Stimulated activated CD4-positive, alpha-beta T cell treated with anti-CD3 and anti-CD28 coated beads, Interleukin-15, amount 100 ng/mL, for 1 hour (primary cell): Measurements from ENCODE around the gene RBM19.

Source experiments
- DNase-seq, 2 donors: peaks; one replicate each; pipeline ENCODE4 v3.0.0-alpha.2; 2020; ENCODE audit warnings: low read depth in 1 of 2, low spot score in 1 of 2

RBM19 gene

DNA sequence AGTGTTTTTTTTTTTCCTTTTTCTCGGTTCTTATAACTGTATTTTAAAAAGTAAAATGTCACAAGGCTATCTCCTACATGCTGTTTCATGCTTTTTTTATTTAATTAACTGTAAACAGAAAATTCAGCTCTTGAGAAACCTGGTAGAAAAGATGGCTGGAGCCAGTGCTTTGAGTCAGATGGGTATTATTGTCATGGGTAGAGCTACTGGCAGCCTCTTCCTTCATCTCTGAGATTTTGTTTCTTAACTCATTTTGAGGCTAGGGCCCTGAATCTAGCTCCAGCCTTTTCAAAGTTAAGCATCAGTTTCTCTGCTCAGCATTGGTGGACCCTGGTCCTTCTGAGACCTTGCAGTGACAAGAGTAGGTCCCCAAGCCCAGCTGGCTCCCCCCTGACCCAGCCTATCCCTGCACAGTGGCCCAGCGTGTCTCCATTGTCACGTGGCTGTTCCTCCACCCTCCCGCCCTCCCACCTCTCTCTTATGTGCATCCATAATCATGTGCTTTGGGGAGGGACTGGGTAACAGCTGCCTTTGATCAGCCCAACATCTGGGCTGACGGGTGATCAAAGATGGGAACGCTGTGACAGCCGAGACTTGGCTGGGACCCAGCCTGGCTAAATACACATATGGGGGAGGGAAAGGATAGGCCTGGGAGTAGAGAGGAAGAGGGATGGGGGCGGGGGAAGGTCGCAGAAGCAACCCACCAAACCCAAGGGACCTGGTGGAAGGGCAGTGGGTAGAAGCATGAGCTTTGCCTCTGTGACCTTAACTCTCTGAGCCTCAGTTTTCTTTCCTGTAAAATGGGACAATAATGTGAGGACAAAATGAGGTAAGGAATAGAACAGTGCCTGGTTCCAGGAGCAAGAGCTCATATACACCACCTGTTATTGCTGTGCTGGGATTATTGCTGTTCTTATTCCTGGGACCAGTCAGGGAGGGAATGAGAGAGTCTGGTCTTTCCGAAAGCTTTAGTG lies 24.4 kb upstream of the RBM19 start:
- no peak for DNase-seq

DNA sequence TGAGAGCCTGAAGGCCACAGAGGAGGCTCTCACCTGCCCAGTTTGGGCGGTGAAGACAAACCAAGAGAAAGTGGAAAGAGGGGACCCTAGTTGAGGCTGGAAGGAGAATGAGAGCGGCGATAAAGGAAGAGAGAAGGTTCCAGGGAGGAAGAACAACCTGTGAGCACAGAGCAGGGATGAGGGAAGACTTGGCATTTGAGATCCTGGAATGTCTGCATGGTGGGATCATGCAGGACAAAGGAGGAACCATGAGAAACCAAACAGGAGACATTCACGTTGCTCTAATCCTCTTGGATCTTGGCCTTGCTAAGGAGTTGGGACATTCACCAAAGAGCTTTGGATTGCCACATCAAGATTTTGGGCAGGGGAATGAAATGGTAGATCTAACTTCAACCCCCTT lies 22.9 kb upstream of the RBM19 start:
- no peak for DNase-seq

DNA sequence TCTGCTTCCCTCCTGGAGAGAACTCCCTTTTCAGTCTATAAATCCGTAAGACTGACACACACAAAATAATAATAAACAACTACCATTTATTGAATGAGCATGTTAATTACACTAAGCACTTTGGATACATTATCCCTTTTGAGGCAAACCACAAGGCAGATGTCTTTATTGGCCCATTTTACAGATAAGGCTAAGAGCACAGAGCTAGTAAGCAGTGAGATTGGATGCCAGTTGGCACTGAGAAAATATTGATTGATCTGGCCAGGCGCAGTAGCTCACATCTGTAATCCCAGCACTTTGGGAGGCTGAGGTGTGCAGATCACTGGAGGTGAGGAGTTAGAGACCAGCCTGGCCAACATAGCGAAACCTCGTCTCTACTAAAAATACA lies 21.9 kb upstream of the RBM19 start:
- no peak for DNase-seq

DNA sequence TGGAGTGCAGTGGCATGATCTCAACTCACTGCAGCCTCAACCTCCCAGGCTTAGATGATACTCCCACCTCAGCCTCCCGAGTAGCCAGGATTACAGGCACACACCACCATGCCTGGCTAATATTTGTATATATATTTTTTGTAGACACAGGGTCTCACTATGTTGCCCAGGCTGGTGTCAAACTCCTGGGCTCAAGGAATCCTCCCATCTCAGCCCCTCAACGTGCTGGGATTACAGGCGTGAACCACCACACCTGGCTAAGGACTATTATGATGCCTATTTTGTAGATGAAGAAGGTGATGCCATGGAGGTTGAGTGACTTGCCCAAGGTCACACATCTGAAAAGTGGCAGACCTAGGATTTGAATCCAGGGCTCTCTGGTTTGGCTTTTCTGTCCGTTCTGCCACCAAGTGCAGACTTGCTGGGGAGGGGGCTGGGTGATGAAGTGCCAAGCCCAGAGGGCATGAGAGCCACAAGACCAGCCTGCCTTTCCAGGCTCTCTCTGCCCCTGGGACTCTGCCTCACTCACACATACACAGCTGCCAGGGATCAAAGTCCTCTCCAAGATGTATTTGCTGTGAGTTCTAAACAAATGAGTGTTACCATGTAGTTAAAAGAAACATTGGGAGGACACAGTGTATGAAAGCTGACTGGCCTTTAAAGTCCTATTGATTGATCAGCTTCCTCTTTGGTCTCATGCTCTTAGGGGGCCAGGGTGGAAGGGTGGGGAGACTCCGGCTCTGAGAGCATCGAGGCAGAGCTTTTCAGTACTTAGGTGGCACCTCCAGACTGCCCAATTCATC lies 21.3 kb upstream of the RBM19 start:
- DNase-seq, result no peak

DNA sequence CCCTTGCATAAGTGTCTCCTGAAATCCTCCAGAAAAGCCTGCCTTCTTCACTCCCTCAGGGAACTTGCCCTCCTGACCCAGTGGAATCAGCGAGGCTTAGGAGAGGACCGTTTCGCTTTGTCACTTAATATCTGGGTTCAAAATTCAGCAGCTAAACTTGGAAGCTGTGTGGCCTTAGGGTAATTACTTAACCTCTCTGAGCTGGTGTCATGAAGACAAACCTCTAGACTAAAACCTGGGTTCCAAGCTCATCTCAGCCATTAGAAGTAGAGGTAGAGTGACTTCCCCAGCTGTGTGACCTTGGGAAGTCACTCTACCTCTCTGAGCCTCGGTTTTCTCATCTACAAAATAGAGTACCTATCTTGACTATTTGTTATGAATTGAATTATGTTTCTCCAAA lies 18.3 kb upstream of the RBM19 start:
- no peak for DNase-seq

DNA sequence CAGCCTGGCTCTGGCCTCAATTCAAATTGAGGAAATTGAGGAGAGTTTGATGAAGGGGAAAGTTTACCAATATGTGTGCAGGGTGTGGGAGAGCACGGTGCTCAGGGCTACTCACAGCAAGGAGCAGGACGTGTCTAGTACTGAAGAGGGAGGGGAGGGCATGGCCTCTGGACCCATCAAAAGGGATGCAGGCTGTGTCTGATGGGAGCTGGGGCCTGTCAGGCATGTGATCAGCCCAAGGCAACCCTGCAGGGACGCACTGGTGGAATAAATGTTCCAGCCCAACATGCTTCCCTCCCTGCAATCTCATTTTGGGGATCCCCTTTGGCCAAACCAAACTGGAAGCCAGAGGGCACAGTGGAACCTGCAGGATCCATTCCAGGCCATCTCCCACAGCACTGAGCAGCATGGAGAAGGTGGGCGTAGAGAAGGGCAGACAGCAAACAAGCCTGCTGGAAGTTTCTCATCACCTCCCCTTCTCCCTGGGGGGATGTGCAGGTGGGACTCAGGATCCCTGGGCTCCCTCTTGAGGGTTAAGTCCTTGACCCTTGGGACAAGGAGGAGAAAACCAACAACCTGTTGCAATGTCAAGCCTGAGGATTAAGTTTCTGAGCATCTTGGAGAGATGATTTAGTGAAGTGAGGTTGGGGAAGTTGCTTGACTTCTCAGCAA lies 17.8 kb upstream of the RBM19 start:
- no peak for DNase-seq

DNA sequence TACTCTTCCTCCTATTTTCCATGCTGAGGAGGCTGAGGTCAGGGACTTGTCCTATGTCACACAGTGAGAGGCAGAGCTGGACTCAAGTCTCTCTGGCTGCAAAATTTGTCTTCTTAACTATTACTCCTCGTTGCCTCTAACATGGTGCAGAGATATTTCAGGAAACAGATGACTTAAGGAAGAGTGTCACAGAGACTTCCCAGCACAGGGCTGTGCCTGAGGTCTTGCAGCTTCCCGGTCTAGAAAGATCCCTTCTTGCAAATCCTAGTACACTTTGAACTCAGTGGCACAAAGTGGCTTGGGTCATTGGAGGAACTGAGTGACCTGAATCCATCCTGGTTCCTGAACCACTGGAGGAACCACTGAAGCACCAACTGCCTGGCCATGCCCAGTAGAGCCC lies 17.1 kb upstream of the RBM19 start:
- no peak for DNase-seq

DNA sequence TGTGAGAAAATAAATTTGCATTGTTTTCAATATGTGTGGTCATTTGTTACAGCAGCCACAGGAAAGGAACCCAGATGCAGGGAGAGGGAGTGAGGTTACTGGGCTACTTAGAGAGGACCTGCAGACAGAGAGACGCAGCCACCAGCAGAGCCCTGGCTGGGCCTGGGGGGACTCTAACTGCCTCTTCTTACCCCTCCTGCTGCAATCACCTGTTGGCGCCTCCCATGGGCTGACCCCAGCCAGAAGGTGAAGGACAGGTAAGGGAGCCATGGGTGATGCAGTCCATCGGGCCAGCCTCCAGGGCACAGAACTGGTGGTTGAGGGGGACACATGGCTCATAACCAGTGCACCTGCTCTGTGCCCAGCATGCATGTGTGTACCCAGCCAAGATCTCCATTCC lies 15.8 kb upstream of the RBM19 start:
- DNase-seq, result no peak

DNA sequence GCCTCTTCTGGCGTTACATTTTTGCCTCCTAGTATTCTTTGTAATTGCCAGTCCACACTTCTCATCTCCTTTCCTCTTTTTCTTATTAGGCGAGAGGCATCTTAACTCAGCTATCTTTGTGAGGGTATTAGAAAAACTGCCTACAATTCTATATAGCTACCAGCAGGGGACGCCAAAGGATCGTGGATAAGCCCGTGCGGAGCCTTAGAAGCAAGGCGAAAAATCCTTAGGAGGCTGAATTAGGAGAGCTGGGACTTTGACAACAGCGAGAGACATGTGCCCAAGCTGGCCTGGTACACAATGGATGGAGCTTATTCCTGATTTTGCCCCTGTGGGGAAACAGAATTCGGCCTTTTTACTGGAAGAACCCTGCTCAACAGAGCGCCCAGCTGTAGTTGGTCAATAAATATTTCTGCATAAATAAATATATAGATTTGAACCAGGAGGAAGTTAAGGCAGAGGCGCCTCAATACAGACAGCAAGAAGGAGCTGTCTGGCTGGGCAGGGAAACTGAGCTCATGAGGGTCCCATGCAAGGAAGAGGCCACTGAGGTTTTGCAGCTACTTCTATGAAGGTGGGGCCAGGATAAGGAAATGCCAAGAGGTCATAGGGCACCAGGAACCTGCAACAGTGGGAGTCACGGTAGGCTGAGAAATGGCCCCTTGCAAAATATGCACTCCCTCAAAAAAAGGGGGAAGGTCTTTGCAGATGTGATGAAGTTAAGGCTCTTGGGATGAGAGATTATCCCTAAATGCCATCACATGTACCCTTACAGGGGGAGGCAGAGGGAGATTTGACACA lies 14.6 kb upstream of the RBM19 start:
- no peak for DNase-seq

DNA sequence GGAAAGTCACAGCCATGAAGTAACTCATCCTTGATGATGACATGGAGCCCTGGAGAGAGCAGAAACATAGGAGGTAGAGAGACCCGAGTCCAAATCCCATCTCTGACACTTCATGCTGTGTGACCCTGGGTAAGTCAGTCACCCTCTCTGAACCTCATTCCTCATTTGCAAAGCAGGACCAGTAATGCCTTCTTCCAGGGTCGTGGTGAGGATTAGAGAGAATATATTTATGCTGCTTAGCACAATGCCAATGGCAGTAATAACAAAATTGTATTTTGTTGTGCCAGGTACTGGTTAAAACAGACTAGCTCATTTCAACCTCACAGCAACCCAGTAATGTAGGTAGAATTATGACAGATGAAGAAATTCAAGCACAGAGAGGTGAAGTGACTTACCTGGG lies 13.9 kb upstream of the RBM19 start:
- DNase-seq, result no peak

DNA sequence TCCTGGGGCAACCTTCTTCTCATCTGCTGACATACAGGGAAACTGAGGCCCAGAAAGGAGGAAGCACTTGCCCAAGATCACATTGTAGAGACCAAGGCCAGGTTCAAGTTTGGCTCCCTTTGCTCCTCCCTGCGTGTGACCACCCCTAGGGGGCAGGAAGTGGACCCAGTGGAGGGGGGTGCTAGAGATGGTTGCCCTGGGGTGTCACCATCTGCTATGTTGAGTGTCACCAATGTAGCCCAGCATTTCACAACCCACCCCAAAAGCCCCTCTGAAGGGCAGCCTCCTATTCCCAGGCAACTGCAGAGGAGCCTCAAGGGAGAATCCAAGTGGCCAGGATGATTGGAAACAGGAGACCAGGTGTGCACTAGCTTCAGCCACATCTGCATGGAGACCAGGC lies 12.0 kb upstream of the RBM19 start:
- no peak for DNase-seq

DNA sequence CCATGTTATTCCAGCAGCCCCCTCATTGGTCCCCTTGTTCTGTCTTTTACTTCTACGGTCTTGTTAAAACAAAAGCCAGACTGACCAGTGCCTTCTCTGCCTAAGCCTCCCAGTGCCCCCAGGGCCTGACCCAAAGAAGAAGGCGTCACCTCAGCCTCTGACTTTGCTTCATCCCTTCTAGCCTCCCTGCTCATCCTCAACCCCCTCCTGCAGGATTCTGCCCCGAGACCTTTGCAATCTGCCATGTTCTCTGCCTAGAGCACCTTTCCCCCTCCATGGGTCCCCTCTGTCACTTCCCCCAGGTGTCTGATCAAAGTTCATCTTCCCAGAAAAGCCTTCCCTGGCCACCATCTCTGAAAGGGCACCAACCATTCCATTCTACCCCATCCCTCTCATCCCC lies 7.9 kb upstream of the RBM19 start:
- no peak for DNase-seq

DNA sequence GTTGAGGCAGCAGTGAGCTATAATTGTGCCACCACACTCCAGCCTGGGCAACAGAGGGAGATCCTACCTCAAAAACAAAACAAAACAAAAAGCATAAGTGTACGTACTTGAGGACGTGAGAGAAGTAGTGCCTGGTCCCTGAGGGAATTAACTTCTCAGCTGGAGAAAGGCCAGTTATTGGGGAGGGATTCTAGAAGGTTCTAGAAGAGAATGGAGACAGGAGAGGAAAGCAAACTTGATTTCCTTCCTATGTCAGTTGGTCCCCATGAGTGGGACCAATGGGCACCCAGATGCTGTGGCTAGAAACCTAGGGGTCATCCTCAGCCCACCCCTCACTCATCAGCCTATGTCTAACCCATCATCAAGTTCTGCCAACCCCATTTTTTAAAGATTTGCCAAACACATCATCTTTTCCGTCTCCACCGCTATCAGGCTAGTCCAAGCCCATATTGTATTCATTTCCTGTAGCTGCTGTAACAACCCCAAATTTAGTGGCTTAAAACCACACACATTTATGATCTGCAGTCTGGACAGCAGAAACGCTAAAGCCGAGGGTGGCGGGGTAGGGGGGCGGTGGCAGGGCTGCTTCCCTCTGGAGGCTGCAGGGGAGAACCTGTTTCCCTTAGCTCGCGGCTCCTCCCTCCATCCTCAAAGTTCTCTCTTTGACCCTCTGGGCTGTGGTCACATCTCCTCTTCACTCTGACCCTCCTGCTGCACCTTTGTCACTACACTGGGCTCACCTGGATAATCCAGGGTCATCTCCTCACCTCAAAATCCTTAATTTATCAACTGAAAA lies 7.2 kb upstream of the RBM19 start:
- DNase-seq, result no peak

DNA sequence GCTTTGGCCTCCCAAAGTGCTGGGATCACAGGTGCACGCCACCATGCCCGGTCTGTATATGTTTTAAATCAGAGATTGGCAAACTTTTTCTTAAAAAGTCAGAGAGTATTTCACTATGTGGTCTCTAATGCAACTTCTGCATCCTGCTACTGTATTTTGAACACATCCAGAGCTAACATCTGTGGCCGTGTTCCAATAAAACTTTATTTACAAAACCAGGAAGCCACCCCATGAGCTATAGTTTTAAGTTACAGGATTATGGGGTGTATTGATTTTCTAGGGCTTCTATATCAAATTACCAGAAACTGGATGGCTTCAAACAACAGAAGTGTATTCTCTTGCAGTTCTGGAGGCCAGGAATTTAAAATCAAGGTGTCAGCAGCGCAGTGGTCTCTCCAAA lies 5.3 kb upstream of the RBM19 start:
- DNase-seq, result no peak

DNA sequence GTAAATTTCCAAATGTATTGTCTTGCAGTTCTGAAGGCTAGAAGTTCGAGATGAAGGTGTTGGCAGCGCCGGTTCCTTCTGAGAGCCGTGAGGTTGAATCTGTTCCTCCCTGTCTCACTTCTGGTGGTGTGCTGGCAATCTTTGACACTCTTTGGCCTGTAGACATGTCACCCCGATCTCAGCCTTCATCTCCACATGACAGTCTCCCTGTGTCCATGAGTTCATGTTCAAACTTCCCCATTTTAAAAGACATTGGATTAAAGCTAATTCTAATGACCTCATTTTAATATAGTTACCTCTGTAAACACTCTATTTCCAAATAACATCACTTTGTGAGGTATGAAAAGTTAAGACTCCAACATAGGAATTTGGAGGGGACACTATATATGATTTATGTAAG lies 4.1 kb upstream of the RBM19 start:
- DNase-seq, result no peak

DNA sequence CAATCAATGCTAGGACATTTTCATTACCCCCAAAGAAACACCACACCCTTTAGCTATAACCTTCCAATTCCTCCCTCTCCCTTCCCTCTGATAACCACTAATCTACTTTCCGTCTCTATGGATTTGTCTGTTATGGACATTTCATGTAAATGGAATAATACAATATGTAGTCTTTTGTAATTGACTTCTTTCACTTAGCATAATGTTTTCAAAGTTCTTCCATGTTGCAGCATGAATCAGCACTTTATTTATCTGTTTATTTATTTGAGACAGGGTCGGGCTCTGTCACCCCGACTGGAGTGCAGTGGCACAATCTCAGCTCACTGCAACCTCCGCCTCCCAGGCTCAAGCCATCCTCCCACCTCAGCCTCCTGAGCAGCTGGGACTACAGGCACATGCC lies 1.2 kb upstream of the RBM19 start:
- no peak for DNase-seq

DNA sequence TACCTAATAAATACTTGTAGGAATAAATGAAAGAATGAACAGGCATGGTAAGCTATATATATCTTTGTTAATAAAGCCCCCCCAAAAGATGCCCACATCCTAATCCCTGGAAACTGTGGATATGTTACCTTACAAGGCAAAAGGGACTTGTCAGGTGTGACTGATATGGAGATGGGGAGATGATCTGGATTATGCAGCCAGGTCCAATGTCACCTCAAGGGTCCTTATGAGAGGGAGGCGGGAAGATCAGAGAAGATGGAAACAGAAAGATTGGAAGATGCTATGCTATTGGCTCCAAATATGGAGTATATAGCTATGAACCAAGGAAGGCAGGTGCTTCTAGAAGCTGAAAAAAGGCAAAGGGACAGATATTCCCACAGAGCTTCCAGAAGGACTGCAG lies 3.4 kb downstream of the RBM19 start:
- no peak for DNase-seq

DNA sequence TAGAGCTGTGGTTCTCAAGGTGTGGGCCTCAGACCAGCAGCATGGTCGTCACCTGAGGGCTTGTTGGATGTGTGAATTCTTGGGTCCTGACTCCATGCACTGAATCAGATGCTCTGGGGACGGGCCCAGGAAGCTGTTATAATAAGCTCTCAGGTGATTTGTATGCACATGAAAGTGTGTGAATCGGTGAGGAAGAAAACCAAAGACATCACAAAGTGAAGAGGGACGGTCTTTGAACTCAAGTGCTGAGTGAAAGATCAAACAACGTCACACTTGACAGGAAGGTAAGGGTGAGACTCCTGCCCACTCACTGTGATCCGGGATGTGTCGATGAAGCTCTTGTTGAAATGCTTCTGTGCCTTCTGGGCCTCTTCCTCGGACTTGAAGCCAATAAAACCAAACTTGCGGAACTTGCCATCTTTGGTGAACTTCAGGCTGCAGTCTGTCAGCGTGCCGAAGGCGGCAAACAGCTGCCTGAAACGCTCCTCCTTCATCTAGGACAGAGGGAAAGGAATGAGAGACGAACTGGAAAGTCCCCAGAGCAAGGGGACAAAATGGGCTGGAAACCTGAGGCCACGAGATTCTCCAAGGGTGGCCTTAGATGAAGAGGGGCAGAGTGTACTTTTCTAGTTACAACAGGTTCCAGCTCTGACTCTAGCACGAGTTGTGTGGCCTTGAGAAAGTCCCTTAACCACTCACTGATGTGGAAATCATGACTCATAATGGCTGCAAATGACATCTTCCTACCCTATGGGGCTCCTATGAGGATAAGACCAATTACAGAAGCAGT lies 4.0 kb downstream of the RBM19 start:
- DNase-seq, result peak in 1 of 2 donors; percentile 5

DNA sequence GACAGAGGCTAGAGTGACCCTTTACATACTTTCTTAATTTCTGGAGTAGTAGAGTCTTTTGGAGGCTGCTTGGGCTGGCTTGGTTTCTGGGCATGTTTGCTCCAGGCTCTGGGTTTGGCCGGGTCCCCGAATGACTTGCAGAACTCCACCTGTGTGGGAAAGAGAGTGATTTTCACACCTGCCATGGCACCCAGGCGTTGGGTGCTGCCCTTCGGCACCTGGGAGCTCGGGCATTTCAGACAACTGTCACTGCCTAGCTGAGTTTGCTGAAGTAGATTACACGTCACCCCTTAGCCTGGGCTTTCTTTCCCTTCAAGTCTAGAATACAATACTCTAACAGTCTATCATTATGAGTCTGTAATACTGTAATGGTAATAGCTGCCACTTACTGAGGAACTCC lies 6.1 kb downstream of the RBM19 start:
- no peak for DNase-seq
